GM21360 (cell line): Measurements from ENCODE around the gene PCDH9.

Experiments
- ATAC-seq: cut with Tn5 transposase; IDR thresholded peaks from one replicate; pipeline ENCODE4 v1.9.1; 2021; ENCODE audit warnings: mild to moderate bottlenecking, moderate library complexity; ENCODE audit not compliant: unreplicated experiment

The PCDH9 gene

GRCh38 chr13:66506979-66507378 lies 723.2 kb downstream of the PCDH9 start:
- ATAC-seq, result peak; percentile 74

DNA sequence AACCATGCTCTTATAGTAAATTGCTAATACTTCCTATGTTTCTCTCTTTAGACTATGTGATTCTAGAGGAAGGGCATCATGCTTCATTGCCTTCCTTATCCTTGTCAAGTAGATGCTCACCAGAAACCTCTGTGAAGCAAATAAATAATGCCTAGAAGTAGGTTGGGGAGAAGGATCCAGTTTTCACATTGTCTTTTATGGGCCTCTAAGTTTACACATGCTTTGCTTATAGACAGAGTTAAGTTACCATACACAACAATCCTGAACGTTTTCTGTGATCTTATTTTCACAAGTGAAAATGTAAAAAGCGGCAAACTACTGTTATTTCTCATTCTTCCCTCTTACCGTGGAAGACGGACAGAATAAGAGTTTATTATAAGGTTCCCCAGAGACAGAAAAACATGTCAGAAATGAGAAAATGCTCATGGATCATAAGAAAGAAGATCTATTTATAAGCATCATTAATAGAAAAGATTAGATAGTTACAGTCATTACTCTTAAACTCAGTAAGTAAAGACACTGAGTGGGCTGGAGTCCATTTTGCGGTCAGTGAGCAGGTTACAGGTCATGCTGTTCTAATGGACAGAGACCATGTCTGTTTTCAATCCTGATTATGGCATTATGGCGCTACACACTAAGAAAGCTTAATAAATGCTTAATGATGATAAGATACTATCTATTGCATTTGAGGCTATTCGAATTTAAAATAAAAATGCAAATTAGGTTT lies 723.9 kb downstream of the PCDH9 start:
- ATAC-seq, result no peak

DNA sequence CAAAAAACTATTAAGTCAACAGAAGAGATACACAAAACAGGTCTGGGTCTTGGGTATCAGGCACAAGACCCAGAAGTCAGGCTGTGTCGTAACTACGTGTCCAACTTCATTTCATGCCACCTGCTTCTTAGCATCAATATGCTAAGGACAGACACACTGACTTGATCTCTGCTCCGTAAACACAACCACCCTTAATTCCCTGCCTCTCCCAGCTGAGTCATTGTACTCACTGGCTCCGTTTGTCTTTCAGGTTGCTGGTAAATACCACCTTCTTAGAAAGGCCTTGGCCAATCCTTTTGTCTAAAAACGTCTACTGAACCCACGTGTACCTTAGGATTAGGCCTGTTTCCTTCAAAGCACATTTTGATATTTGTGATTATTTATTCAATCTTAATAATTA lies 726.2 kb downstream of the PCDH9 start:
- no peak for ATAC-seq

DNA sequence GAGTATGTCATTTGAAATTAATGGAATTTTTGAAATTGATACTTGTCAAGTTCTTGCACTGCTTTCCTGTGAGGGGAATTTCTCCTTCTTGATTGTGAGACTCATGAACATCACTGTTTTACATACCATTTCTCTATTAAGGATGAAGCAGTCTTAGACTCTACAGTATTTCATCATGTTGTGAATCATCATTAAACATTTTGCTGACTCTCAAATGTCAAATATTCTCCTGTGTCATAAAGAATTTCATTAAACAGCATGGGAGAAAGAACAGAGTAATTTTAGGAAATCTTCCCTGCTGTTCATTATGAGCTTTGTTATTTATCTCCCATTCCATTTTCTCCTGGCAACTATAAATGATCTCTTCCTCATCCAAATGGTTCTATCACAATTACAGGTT lies 729.0 kb downstream of the PCDH9 start:
- ATAC-seq, result no peak

- ATAC-seq, result peak; percentile 70
Measured at GRCh38 chr13:66492479-66492878, 737.7 kb downstream of the PCDH9 start.

- ATAC-seq, result no peak
Measured at GRCh38 chr13:66491251-66491650, 738.9 kb downstream of the PCDH9 start.

- no peak for ATAC-seq
Measured at GRCh38 chr13:66489586-66489985, 740.5 kb downstream of the PCDH9 start.

GRCh38 chr13:66489172-66489571 lies 741.0 kb downstream of the PCDH9 start:
- no peak for ATAC-seq

GRCh38 chr13:66483712-66484111 lies 746.4 kb downstream of the PCDH9 start:
- ATAC-seq, result no peak

- ATAC-seq, result no peak
Measured at GRCh38 chr13:66482836-66483235, 747.3 kb downstream of the PCDH9 start.

GRCh38 chr13:66477816-66478215 lies 752.3 kb downstream of the PCDH9 start:
- ATAC-seq, result no peak

- no peak for ATAC-seq
Measured at GRCh38 chr13:66475061-66475460, 755.1 kb downstream of the PCDH9 start.

- no peak for ATAC-seq
Measured at GRCh38 chr13:66469745-66470144, 760.4 kb downstream of the PCDH9 start.

GRCh38 chr13:66468656-66469055 lies 761.5 kb downstream of the PCDH9 start:
- ATAC-seq, result no peak

GRCh38 chr13:66462187-66462586 lies 767.9 kb downstream of the PCDH9 start:
- ATAC-seq, result no peak

GRCh38 chr13:66461021-66461420 lies 769.1 kb downstream of the PCDH9 start:
- ATAC-seq, result no peak

GRCh38 chr13:66459634-66460033 lies 770.5 kb downstream of the PCDH9 start:
- ATAC-seq, result no peak

DNA sequence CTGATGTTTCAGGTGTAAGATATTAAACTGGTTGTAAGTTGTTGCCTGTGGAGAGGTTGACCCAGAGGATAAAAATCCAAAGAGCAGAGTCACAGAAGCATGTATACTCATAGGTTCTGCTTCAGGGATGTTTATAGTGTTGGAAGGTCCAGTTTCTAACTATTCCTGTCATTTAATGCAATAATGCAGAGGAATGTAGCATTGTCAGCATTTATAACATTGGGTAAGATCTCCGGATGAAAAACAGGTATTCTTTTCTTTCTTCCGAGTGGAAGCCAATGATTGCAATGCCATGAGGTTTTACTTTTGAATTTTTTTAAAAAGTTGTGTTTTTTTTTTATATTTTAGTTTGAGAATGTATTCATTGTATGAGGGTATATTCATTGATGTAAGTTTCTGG lies 771.0 kb downstream of the PCDH9 start:
- ATAC-seq, result no peak

GRCh38 chr13:66446413-66446812 lies 783.7 kb downstream of the PCDH9 start:
- ATAC-seq, result no peak

DNA sequence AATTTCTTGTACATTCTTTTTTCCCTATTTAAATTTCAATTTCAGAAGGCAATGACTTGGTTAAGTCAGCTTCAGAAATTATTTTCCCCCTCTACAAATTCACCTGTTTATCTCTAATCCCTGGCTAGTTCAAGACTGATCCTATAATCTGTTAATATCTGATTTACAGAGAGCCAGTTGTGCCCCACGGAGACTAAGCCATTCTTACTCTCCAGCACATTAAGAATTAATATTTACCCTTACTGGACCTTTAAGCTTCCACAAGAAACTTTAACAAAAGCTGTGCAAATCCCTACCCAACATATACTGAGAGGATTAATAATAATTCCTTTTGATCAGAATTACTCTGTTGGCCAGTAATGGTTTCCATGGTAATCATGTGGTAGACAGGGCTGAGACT lies 786.2 kb downstream of the PCDH9 start:
- ATAC-seq, result no peak

DNA sequence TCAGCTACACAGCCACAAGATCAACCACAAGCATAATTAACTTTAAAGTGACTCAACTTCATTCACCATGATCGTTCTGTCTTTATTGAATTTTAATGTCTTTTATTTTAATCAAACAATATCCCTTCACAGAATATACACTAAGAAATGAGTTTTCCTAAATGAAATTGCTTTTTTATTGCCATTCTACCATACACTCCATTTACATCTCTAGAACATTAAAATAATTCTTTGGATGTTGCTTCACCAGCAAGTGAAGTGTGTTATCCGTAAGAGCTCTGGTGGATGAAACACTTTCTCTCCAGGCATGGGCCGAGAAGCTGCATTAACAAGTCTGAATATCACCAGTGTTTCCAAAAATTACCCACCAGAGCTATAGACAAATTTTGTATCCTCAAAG lies 789.2 kb downstream of the PCDH9 start:
- ATAC-seq, result no peak

GRCh38 chr13:66430728-66431127 lies 799.4 kb downstream of the PCDH9 start:
- no peak for ATAC-seq

DNA sequence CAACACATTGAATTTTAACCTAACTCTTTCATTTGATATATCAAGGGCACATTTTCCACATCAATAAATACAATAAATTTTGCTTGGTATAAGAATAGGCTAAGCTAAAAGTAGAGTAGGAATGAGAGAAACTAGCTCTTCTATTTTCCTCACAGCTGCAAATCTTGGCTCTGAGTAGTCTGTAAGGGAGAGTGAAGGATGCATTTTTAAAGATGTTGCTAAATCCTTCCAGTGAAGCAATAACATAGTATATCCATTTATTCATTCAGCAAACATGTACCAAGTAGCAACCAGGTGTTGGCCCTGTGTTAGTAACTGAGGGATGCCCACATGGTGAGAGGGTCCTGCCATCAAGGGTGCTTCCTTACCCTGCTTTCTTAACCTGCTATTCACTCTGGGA lies 799.9 kb downstream of the PCDH9 start:
- no peak for ATAC-seq
